ENCODE results near the gene KIF3A. TPM values are rescaled to one million over a fixed set of nuclear protein-coding genes. Genes with fewer than 3 reads are reported as not detected.
A peak's percentile ranks its signal among the peaks of the same experiment; 100 is the strongest.

The KIF3A gene
- total RNA-seq, 1 donor from 2014 or later = 9.2 TPM

GRCh38 chr5:132754111-132754510, 16.8 kb upstream of the KIF3A start:
- ChIA-PET CTCF (interaction anchor here (0.6 to 1.1 kb wide), 2 partner anchors 66 to 132 kb away, joined by 3 read pairs; no protein-coding TSS in a partner anchor), POLR2A (no interaction called here)
- ATAC-seq (ENCODE audit: low read depth) = no peak
- Mint-ChIP-seq H3K36me3 (ENCODE audit: low read depth) (no peaks in the 10 kb centered on the region), H3K9me3 (no peaks in the 10 kb centered on the region), H3K4me3 (no peak overlapping the region), H3K4me1 (peaks cover 14% of the 10 kb centered on the region), H3K27me3 (no peaks in the 10 kb centered on the region), H3K27ac (no peak overlapping the region)
- intact Hi-C loops (cut with micrococcal nuclease) = no loop called here
- DNase-seq = no peak
- no peak for TF ChIP-seq CTCF (IDR thresholded peaks at IDR 0.05)

GRCh38 chr5:132753135-132753987, 16.0 kb upstream of the KIF3A start:
- no peaks in the 10 kb centered on the region for H3K9me3 Mint-ChIP-seq
- no peak for TF ChIP-seq CTCF (IDR thresholded peaks at IDR 0.05)
- intact Hi-C loops (cut with micrococcal nuclease) = no loop called here
- peaks cover 3% of the 10 kb centered on the region for H3K27me3 Mint-ChIP-seq
- ChIA-PET CTCF (interaction anchor here (0.7 kb wide), 1 partner anchor 130 kb away, joined by 3 read pairs; no protein-coding TSS in a partner anchor), POLR2A (no interaction called here)
- no peak for DNase-seq
- peaks cover 17% of the 10 kb centered on the region for H3K4me1 Mint-ChIP-seq
- H3K36me3 Mint-ChIP-seq (ENCODE audit: low read depth) = no peaks in the 10 kb centered on the region
- H3K27ac Mint-ChIP-seq = no peak overlapping the region
- no peak overlapping the region for H3K4me3 Mint-ChIP-seq
- no peak for ATAC-seq (ENCODE audit: low read depth)

- ATAC-seq (ENCODE audit: low read depth) = no peak
- H3K4me3 Mint-ChIP-seq = no peak overlapping the region
These were observed 15.3 kb upstream of the KIF3A start for GRCh38 chr5:132752581-132753125.

GRCh38 chr5:132751971-132752580, 14.7 kb upstream of the KIF3A start:
- POLR2A ChIA-PET = interaction anchor here (0.6 to 0.8 kb wide), 2 partner anchors 14 to 68 kb away, joined by 4 to 5 read pairs; partner anchors contain the start of gene KIF3A
- CTCF ChIA-PET = no interaction called here
- Mint-ChIP-seq H3K27me3 (peaks cover 5% of the 10 kb centered on the region), H3K9me3 (no peaks in the 10 kb centered on the region), H3K27ac (no peak overlapping the region), H3K4me1 (peaks cover 19% of the 10 kb centered on the region), H3K4me3 (no peak overlapping the region), H3K36me3 (ENCODE audit: low read depth) (no peaks in the 10 kb centered on the region)
- ATAC-seq (ENCODE audit: low read depth) = no peak
- DNase-seq = no peak
- no peak for TF ChIP-seq CTCF (IDR thresholded peaks at IDR 0.05)
- intact Hi-C loops (cut with micrococcal nuclease) = loop anchor here (1.0 kb wide), 1 partner anchor 15 kb away; the partner anchor contains the start of gene KIF3A

More at GRCh38 chr5:132752581-132753125, 15.3 kb upstream of the KIF3A start:
- no peaks in the 10 kb centered on the region for H3K9me3 Mint-ChIP-seq
- H3K27ac Mint-ChIP-seq = no peak overlapping the region
- DNase-seq = no peak
- peaks cover 19% of the 10 kb centered on the region for H3K4me1 Mint-ChIP-seq
- CTCF ChIA-PET = no interaction called here
- intact Hi-C loops (cut with micrococcal nuclease) = no loop called here
- no peaks in the 10 kb centered on the region for H3K36me3 Mint-ChIP-seq (ENCODE audit: low read depth)
- no peak for TF ChIP-seq CTCF (IDR thresholded peaks at IDR 0.05)
- H3K27me3 Mint-ChIP-seq = peaks cover 5% of the 10 kb centered on the region
- POLR2A ChIA-PET = no interaction called here

- peaks cover 19% of the 10 kb centered on the region for H3K4me1 Mint-ChIP-seq
- H3K9me3 Mint-ChIP-seq = no peaks in the 10 kb centered on the region
- CTCF ChIA-PET = no interaction called here
- H3K27me3 Mint-ChIP-seq = peaks cover 5% of the 10 kb centered on the region
- no peaks in the 10 kb centered on the region for H3K36me3 Mint-ChIP-seq (ENCODE audit: low read depth)
- H3K4me3 Mint-ChIP-seq = no peak overlapping the region
- H3K27ac Mint-ChIP-seq = peak overlapping the region; percentile 36
- POLR2A ChIA-PET = interaction anchor here (0.6 to 0.8 kb wide), 2 partner anchors 14 to 67 kb away, joined by 4 to 5 read pairs; partner anchors contain the start of gene KIF3A
- intact Hi-C loops (cut with micrococcal nuclease) = loop anchor here (1.0 kb wide), 1 partner anchor 14 kb away; the partner anchor contains the start of gene KIF3A
- TF ChIP-seq CTCF (IDR thresholded peaks at IDR 0.05) = no peak
- ATAC-seq (ENCODE audit: low read depth) (no peak), DNase-seq (no peak)
These were observed 14.1 kb upstream of the KIF3A start for GRCh38 chr5:132751444-132751843.
